GM19193 (cell line): ENCODE measurements around the gene DAZAP1.

Experiments
- POLR2A ChIP-seq: IDR thresholded peaks from 4 replicates; pipeline ENCODE4 v1.6.1; 2011; ENCODE audit not compliant: insufficient read depth, insufficient read length; ENCODE audit errors: extremely low read depth

DAZAP1 gene

GRCh38 chr19:1396768-1397679 lies 10.4 kb upstream of the DAZAP1 start:
- TF ChIP-seq POLR2A = no peak

- TF ChIP-seq POLR2A = no peak
These were observed 9.5 kb upstream of the DAZAP1 start for GRCh38 chr19:1397838-1398237.

GRCh38 chr19:1399079-1399478 lies 8.3 kb upstream of the DAZAP1 start:
- TF ChIP-seq POLR2A = no peak

- TF ChIP-seq POLR2A = no peak
These were observed 7.6 kb upstream of the DAZAP1 start for GRCh38 chr19:1399745-1400144.

- no peak for TF ChIP-seq POLR2A
These were observed 6.9 kb upstream of the DAZAP1 start for GRCh38 chr19:1400281-1401137.

GRCh38 chr19:1401138-1401888 lies 6.1 kb upstream of the DAZAP1 start, which contains the start of gene GAMT:
Gene GAMT (minus strand): TSS chr19:1401542. CDS start chr19:1401476, 66 bp downstream.
- TF ChIP-seq POLR2A = peak; percentile 64

- TF ChIP-seq POLR2A = no peak
These were observed 5.5 kb upstream of the DAZAP1 start for GRCh38 chr19:1401889-1402217.

- TF ChIP-seq POLR2A = no peak
These were observed 4.8 kb upstream of the DAZAP1 start for GRCh38 chr19:1402411-1403070.

GRCh38 chr19:1406774-1407527 lies 435 bp upstream of the DAZAP1 start:
- peak; percentile 73 for TF ChIP-seq POLR2A

- TF ChIP-seq POLR2A = no peak
These were observed 1.2 kb downstream of the DAZAP1 start for GRCh38 chr19:1408300-1409203.

GRCh38 chr19:1409204-1410005 lies 2.0 kb downstream of the DAZAP1 start:
- TF ChIP-seq POLR2A = no peak

- no peak for TF ChIP-seq POLR2A
These were observed 2.9 kb downstream of the DAZAP1 start for GRCh38 chr19:1410136-1410786.

GRCh38 chr19:1410789-1411188 lies 3.4 kb downstream of the DAZAP1 start:
- no peak for TF ChIP-seq POLR2A
